Activated CD8-positive, alpha-beta memory T cell treated with anti-CD3 and anti-CD28 coated beads, Interleukin-2, amount 50 U/mL, for 4 hours (primary cell): Measurements from ENCODE around the gene CHST8.

Experiments
- DNase-seq: peaks from one replicate; pipeline ENCODE4 v3.0.0-alpha.2; 2020

CHST8 gene

DNA sequence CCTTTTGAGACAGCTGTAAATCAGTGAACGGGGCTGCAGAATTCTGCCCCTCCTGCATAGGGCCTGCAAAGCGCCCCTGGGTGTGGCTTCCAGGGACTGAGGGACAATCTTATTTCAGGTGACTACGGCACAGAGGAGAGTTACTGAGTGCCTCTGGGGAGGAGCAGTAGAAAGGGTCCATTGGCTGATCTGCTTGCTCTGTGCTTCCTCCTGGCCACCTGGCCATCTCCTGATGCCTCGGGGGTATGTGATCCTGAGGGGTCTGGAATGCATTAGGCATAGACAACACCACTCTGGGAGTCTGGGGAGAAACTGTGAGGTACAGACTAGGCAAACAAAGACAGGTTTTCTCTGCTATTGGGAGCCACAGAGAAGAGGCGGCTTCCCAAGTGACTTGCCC is 177.7 kb downstream of the CHST8 start:
- no peak for DNase-seq

DNA sequence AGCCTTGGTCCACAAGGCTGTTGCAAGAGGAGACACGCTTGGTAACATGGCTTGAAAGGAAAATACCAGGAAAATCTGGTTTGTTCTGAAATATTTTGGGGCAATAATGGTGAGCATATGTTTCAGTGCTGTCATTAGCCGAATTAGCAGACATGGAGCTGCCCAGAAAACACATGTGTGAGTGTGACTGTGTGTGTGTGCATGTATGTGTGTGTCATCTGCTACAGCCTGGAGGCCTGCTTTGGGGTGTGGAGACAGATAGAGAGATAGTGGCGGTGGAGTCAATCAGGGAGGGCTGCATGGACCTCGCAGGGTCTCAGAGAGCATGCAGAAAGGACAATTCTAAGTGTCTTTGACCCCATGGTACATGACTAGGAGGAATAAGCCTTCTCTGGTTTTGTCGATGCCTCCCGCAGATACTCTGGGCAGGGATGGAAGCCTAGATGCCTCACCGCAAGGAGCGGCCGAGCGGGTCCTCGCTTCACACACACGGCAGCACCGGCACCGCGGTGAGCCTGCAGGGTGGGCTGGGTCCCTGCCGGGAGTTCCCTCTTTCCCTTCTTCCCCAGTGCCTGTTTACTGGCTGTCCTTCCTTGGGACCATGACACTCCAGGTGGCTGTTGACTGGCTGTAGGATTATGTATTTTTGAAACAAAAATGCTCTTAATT is 178.4 kb downstream of the CHST8 start:
- no peak for DNase-seq

DNA sequence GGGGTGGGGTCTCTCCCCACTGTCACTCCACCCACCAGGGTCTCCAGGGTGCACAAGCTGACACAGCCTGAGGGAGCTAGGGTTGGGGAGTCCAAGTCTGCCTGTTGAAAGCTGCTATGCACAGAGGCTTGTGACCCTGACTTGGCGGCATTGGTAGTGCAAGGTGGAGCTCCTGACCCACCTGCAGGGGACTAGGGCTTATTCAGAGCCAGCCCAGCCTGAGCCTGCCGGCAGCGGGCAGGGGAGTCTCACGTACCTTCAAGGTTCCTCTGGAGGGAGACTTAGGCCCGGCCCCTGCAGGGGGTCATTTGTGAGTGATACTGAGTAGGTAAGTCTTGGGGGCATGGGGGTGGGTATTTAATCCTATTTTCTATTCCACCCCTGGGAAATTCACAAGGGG is 179.7 kb downstream of the CHST8 start:
- no peak for DNase-seq

DNA sequence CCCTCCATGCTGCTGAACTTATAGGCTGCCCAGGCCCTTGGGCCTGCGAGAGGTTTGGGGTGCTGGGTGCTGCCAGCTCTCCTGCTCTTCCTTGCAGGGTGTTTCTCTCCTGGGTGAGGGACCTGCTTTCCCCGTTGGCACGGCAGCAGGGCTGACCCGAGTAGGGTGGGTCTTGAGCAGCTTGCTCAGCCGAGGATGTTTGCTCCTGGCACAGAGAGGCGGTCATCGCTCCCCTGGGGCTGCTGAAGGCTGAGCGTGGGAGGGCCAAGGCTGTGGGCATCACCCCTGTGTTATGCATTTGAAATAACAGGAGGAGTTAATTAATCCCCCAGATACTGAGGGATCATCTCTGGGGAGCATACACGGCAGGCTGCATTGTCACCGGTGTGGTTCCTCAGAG is 180.2 kb downstream of the CHST8 start:
- no peak for DNase-seq

DNA sequence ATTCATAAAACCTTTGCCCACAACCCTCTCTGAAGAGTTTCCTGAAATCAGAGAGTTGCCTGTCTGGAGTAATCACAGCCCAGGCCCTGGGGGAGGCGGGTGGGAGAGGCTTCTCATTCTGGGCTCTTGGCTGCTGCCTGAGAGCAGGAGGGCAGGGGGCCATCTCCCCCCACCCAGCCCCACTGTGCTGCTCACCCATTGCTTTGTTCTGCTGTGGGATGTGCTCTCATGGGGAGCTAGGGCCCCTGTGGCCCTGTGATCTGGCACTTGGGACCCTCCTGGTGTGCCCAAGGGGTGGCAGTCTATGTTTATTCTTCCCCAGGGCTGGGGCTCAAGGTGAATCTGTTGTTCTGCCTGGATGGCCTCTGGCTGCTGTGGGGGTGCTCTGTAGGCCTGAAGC is 181.0 kb downstream of the CHST8 start:
- DNase-seq: no peak

DNA sequence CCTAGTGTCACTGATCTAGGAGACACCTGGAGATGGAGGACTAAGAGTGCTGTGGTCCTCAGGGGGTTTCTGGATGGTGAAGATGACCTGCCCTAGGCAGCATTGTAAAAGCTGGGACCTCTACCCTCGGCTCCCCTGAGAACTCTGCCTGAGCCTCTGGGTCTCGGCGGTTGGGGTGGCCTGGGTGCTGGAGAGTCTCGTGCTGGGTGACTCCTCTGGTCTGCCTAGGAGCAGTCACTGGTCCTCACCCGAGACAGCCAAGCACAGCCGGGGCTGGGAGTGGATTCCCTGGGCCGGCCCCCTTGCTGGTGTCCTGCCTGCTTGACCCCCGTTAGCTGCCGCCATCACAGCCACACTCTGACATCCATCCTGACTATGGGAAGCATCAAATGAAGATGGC is 181.6 kb downstream of the CHST8 start:
- no peak for DNase-seq

DNA sequence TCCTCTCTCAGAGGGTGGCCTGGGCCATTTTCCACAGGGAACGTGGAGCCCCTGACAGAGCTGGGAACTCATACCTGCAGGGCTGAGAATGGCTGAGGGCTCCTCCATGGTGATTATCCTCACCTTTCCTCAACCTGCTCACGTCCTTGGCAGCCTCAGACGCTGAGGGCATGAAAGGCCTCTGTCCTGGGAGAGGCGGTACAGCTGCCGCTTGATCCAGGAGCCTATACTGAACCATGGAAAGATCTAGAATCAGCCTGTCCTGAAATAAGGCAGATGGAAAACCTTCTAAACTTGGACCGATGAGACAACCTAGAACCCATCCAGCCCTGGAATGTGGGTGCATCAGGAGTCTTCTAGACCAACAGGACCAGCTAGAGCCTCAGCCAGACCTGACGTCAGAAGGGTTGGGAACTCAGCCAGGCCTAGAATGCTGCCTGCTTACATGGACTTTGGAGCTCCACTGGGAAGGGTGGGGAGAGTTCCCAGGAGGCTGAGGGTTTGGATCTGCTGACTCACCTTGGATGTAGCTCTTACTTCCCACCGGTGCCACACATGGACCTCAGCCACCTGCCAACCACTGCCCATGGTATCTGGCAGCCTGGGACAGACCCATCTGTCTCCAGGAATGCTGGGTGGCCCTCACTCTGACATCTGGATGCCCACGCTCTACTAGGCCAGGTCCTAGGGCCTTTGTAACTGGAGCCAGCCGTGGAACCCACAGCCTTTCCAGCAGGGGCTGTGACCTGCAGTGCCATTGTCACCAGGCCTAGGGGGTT is 182.5 kb downstream of the CHST8 start:
- DNase-seq: no peak

DNA sequence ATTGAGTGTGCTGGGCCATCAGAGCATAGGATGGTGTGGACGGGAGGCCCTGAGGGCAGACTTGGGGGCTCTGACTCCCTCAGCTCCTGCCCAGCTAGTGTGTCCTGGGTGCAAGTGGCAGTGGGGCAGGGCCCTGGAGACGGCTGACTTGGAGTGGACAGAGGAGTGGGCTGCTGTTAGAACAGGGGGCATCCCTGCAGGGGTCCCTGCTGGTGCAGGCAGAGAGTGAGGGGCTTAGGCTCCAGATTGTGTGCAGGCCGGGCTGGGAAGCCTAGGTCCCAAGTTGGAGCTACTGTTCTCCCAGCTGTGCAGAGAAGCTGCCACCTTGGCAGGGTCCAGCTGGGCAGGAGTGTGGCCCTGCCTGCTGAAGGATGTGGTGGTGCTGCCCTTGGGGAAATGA is 183.6 kb downstream of the CHST8 start:
- no peak for DNase-seq

DNA sequence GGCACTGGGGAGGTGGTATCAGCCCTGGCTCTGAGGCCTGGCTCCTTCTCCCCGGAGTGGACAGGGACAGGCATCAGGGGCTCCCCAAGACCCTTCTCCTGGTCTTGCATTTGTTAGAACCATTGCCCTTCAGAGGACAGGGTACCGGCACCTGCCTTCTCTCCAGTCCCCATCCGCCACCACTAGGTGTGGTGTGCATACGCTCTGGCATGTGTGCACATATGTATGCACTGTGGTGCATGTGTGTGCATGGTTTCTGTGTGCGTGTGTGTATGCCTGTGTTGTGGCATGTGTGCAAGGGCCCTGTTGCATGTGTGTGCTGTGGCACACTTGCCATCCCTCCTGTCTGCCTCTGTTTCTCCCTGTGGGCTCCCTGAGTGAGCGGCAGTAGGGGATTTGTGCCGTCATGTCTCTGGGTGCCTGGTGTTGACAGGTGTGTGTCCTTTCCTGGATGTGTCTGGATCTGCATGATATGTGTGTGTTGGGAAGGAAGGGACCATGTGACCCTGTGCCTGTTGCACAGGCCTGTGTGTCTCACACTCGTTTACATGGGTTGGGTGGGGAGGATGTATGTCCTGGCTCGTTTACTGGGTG is 184.2 kb downstream of the CHST8 start:
- DNase-seq: no peak

DNA sequence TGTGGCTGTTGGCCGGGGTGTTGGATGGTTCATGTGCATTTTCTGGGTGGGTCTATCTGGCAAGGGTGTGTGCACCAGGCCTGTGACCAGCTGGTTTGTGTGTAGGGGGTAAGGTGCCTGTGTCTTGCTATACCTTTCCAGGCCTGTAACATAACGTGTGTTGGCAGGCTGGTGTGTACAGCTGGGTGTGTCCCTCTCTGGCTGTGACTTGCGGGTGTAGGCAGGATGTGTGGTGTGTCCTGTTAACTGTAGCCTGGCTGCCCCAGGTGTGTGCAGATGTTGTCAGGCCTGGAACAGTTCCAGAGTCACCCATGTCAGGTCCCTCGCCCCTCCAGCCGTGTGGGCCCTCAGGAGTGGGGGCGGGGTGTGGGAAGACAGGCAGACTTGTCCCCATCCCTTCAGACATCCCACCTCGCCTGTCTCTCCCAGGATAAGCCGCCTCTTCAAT is 184.7 kb downstream of the CHST8 start:
- no peak for DNase-seq

DNA sequence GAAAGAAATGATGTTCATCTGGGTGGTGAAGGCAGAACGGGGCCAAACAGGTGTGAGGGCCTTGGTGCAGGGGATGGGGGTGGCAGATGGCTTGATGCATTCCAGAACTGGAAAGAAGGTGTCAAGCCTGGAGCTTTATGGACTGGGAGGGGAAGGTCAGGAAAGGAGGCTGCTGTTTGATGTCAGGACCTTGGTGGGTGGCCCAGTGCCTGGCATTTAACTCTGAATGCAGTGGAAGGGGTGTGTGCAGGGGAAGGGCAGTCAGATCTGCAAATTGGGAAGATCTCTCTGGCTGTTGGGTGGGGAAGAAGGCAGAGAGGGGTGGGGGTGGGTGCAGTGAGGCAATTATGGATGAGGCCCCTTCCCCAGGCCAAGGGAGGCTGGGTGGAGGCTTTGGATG is 186.6 kb downstream of the CHST8 start:
- no peak for DNase-seq

DNA sequence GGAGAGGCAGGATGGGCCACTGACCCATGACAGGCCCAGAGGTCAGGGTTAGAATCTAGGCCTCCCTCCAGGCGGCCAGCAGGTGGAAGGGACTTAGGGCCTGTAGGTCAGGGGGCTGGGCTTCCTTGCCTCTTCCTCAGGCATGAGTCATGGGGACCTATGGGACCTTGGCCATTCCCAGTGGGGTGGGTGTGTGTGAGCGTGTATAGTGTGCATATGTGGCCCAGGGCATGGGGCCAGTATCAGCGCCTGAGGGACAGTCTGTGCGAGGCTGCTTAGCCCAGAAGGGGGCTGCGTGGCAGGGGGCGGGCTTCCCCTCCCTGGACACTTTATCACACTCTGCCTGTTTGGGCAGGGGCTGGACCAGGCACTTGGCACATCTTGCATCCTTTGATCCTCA is 188.2 kb downstream of the CHST8 start:
- no peak for DNase-seq

DNA sequence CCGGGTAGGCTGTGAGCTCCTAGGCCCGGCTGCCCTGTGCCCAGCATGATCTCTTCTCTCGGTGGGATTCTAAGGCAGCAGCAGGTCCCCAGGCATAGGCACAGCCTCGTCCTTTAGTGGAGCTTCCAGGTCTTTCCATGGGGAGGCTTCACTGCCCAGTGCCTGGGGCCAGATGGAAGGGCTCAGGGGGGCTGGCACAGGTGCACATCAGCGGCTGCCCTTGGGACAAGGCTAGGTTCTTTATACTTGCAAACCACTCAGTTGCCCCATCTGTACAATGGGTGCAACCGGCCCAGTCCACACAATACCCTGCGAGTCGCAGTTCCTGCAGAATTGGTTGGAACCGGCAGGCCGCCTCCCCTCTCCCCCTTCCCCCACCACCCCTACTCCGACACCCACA is 189.1 kb downstream of the CHST8 start:
- no peak for DNase-seq

DNA sequence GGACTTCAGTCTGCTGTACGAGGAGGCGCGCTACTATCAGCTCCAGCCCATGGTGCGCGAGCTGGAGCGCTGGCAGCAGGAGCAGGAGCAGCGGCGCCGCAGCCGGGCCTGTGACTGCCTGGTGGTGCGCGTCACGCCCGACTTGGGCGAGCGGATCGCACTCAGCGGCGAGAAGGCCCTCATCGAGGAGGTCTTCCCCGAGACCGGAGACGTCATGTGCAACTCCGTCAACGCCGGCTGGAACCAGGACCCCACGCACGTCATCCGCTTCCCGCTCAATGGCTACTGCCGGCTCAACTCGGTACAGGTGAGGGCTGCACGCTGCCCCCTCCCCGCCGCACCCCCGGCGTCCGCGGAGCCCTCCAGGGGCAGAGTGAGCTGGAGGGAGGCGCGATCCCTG is 189.5 kb downstream of the CHST8 start:
- no peak for DNase-seq

DNA sequence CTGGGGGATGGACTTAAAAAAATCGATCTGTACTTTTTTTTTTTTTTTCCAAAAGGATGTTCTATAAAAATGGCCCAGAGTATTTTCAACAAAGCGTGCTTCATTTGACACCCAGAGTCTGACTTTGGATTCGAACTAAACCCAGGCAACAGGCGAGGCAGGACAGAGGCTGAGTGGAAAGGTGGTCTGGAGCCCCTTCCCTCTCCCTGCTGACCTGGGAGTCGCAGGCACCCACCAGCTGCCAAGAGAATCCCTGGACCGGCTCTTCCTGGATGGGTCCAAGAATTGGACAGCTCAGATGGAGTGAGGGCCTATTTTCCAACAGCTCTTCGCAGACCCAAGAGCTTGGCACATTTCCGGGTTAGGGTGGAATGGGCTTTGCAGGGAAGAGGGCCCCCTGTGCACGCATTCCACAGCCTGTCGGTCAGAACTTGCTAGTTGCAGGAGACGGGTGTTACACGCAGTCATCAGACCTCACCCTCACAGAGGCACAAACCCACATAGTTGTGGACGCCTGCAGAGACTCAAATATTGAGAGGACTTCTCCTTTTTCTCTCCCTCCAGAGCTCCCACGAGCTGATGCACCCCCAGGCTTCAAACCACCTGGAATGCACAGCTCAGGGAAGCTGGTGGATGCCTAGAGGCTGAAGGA is 190.1 kb downstream of the CHST8 start:
- no peak for DNase-seq

DNA sequence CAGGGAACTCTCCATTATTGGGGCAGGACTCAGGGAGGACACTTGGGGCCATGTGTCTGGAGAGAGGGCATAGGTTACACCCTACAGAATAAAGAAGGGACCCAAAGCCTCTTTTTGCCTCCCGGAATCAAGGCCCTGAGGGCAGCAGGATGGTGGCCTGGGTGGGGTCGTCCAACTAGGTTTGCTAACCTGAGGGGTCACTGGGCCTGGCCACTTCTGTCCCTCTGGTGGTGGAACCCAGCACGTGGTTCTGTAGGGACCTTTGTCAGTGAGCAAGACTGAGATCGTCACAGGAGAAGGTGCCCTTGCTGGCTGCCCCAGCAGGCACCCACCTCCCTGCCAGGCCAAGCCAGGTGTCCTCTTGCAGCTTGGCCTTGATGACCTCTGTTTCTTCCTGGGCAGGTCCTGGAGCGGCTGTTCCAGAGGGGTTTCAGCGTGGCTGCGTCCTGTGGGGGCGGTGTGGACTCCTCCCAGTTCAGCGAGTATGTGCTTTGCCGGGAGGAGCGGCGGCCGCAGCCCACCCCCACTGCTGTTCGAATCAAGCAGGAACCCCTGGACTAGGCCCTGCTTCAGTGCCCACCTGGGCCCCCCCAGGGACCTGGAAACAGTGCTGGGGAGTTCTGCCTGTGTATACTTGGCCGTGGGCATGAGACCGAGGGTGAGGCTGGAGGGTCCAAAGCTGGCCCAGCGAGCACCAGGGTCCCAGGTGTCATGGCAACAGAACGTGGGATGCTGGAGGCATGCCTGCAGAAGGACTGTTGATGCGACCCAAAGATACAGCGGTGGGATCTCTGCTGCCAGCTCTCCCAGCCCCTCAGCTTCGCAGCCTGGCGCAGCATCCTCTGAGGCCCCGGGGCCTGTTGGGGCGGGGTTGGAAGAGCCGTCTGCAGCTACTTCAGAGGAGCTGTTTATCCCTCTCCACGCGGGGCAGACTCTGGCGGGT is 190.9 kb downstream of the CHST8 start:
- no peak for DNase-seq

DNA sequence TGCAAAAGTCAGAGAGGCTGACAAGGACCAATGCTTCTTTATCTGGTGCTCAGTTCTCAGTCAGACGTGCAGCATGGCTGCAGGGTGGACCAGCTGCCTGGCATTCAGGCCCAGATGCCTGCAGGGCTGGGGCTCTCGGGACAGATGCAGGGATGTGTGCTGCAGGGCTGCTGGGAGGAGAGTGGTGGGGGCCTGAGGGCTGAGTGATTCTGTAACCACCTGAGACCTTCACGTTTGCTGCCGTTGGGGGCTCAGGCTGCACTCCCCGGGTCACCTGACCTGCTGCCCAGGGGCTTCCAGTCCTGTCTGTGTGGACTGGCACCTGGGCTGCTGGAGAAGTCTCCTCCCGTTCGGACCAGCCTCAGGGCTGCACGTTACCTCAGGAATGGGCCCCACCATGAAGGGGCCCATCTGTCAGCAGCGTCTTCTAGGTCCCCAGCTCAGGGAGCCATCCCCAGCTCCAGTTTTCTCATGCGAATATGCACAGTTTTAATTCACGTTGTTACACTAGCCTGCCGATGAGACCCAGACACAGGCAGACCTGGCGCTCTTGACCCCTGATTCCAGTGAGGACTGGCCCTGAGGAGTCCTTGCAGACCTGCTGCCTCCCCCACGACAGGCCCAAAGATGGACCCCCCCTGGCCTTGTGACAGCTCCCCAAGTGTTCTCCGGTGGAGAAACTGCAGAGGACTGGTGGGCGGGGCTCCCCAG is 191.8 kb downstream of the CHST8 start:
- no peak for DNase-seq

DNA sequence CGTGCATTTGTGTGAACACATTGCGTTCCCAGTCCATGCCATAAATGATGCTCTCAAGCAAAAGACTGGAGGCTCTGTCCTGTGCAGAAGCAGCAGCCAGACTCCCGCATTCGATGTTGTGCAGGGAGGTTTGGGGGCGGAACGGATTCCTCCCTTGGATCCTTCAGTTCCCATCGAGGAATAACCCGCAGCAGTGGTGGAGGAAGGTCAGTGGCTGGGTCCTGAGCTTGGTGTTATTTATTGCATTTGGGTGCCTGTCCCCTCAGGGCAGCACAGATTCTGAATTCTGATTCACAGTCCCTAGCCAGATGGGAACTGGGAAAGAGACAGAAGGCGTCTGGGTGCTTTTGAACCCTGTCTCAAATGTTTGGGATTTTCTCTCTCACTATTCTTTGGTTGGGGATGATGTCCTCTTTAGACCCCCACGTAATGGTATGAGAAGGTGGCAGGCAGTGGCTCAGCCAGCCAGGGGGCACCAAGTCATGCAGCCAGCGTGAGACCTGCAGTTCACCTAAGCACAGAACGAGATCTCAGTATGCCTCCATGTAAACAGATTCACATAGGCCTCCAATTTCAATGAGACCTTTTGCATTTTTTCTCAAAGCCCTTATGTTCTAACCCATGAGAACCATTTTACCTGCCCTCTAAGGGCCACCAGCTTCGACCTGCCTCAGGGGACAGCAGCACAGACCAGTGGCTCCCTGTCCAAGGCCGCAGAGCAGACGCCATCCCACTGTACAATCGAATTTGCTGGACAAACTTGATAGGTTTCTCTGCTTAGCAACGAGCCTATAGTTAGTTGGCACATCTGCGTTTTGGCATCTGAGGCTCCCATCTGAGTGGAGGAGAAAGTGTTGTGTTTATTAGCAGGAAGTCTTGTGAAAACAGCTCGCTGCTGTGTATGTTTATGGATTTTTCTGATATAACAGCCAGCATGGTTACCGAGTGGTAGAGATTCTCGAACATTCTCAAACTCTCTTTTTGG is 192.7 kb downstream of the CHST8 start:
- DNase-seq: no peak

DNA sequence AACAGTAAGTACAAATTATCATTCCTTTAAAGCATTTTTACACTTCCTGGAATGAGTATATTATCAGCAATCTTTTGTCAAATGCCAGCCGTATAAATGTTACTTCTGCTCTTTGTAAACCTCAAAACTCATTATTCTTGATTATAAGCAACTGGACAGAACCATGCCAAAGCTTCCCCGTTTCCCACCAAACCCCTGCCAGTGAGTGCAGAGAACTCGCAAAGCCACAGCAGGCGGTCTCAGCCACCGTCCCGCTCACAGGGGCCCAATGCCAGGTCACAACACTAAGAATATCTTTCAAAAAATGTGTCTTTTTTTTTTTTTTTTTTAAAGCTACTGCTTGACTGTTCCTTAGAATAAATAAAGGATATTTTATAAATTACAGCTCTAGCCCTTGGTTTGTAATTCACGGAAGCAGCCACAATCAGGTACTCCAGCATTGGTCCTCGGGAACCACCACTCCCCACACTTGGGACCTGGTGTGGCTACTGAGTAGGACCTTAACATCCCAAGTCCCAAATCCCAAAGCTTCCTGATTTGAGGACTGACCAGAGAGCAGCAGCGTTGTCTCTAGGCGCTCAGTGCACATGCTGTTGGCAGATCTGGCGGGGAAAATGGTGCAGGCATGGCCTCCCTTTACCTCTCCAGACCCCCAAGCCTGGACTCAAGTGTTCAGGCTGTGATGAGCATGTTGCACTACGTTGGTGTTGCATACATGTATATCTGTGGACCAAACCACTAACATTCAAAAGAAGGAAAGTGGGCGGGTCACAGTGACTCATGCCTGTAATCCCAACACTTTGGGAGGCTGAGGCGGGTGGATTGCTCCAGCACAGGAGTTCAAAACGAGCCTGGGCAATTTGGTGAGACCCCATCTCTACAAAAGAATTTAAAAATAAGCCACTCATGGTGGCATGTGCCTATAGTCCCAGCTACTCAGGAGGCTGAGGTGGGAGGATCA is 193.9 kb downstream of the CHST8 start:
- DNase-seq: no peak
